Measurements from ENCODE around the gene KIRREL1. TPM values are rescaled to one million over a fixed set of nuclear protein-coding genes. Genes with fewer than 3 reads are reported as not detected.

KIRREL1 gene
- total RNA-seq, 4 donors from 2014 or later: 8.2 to 18.3 (median 12.6) TPM

DNA sequence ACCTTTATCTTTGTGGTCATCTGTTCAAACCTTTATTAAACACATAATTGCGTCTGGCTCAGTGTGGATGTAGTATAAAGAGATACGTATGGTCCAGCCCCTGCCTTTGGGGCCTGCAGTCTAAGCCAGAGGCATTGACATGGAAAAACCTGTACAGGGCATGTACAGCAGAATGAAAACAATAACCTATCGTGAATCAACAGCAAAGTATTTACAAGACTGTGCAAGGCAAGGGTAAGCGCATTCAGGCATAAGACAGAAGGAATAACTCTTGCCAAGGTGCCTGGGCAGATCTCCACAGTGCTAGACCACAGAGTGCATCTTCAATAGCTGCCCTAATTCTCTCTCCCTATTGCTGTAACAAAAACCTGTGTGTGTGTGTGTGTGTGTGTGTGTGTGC is 35.5 kb downstream of the KIRREL1 start:
- no peak for DNase-seq
- no peaks in the 10 kb centered on the region for H3K27me3 ChIP-seq
- no peaks in the 10 kb centered on the region for H3K9me3 ChIP-seq
- intact Hi-C loops (cut with DNase I; ENCODE audit: low total_unique reads) (no loop called here), in situ Hi-C loops (cut with MboI; ENCODE audit: low pct_ligation_motif_present in 1 of 4, low pct_unique_long_range_greater_than_20kb in 1 of 4, low sequenced_read_pairs in 3 of 4) (no loop called here)
- H3K27ac ChIP-seq: peak overlapping the region in 1 of 4 donors; percentile 41
- WGBS, 2 donors (ENCODE audit: low coverage in 1 of 2): 33% methylated on average over 4 of the region's 4 CpGs; no CpG with 5 or more reads in 1 of the 2 donors
- no peak overlapping the region for H3K4me3 ChIP-seq
- H3K4me1 ChIP-seq: peaks cover 0 to 25% (median 6%) of the 10 kb centered on the region in 4 donors
- H3K36me3 ChIP-seq: no peaks in the 10 kb centered on the region
- no peak for TF ChIP-seq POLR2A (IDR thresholded peaks at IDR 0.05)
- no peak for TF ChIP-seq CTCF (IDR thresholded peaks at IDR 0.05)
- no peak for TF ChIP-seq POLR2AphosphoS5 (IDR thresholded peaks at IDR 0.05)
- no peak for TF ChIP-seq EP300 (IDR thresholded peaks at IDR 0.05; ENCODE audit: low read depth)

DNA sequence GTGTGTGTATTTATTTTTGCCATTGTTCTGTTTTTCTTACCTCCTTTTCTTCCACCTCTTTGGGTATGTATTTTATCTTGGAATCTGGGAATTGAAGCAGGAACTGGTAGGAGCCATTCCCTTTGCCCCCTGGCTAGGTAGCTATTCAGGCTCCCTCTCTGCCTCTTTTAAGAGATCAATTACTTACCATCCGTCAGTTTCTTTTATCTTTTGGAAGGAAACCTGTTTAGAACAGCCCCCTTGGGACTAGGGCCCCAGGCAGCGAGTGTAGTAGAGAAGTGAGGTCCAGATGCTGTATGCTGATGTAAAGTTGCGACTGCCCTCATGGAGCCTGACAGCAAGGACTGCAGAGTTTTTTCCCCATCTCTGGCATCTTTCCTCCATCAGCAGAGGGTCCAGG is 41.6 kb downstream of the KIRREL1 start:
- Histone ChIP-seq H3K9me3 (no peaks in the 10 kb centered on the region), H3K4me1 (peaks cover 0 to 9% (median 4%) of the 10 kb centered on the region in 4 donors), H3K4me3 (no peak overlapping the region), H3K27me3 (no peaks in the 10 kb centered on the region), H3K36me3 (no peaks in the 10 kb centered on the region), H3K27ac (no peak overlapping the region)
- no peak for DNase-seq
- in situ Hi-C loops (cut with MboI; ENCODE audit: low pct_ligation_motif_present in 1 of 4, low pct_unique_long_range_greater_than_20kb in 1 of 4, low sequenced_read_pairs in 3 of 4): no loop called here
- intact Hi-C loops (cut with DNase I; ENCODE audit: low total_unique reads): loop anchor here (5.0 kb wide), 1 partner anchor 43 kb away; the partner anchor contains the start of gene KIRREL1
- 71 to 74% methylated on average over 1 to 3 of the region's 3 CpGs for WGBS, 2 donors (ENCODE audit: low coverage in 1 of 2)
- TF ChIP-seq POLR2AphosphoS5 (IDR thresholded peaks at IDR 0.05): no peak
- no peak for TF ChIP-seq POLR2A (IDR thresholded peaks at IDR 0.05)
- no peak for TF ChIP-seq EP300 (IDR thresholded peaks at IDR 0.05; ENCODE audit: low read depth)
- no peak for TF ChIP-seq CTCF (IDR thresholded peaks at IDR 0.05)

DNA sequence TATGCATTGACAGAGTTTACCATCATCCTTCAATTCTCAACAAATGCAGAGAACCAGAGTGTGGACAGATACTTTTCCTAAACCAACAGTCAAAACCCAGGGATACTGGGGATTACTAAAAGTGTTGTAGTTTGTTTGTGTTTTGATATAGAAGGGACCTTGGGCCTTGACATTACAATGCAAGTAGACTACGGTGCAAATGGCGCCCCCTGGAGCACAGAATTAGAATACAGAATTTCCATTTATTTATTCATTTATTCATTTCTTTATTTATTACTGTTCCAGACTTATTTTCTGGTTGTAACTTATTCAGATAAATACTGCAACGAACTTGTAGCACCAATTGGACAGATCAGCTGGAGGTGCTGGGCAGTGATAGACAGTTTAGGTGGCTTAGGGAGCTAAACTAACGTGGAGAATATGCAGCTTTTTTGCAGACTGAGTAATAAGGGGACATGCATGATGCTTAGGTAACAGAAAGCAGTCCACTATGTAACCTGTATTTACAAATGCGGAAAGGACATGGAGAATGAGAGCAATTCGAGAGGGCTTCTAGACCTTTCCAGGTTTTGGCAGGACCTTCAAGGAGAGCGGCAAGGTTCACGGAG is 42.6 kb downstream of the KIRREL1 start:
- intact Hi-C loops (cut with DNase I; ENCODE audit: low total_unique reads): loop anchor here (5.0 kb wide), 1 partner anchor 44 kb away; the partner anchor contains the start of gene KIRREL1

More for the DNA sequence above, 42.6 kb downstream of the KIRREL1 start:
- Histone ChIP-seq H3K27ac (no peak overlapping the region), H3K27me3 (no peaks in the 10 kb centered on the region), H3K4me1 (peaks cover 0 to 9% (median 4%) of the 10 kb centered on the region in 4 donors), H3K4me3 (no peak overlapping the region), H3K9me3 (no peaks in the 10 kb centered on the region), H3K36me3 (no peaks in the 10 kb centered on the region)
- no peak for TF ChIP-seq POLR2A (IDR thresholded peaks at IDR 0.05)
- TF ChIP-seq POLR2AphosphoS5 (IDR thresholded peaks at IDR 0.05): no peak
- no peak for TF ChIP-seq EP300 (IDR thresholded peaks at IDR 0.05; ENCODE audit: low read depth)
- TF ChIP-seq CTCF (IDR thresholded peaks at IDR 0.05): peak; percentile 74 to 82 (median 79)
- DNase-seq: peak; percentile 43
- in situ Hi-C loops (cut with MboI; ENCODE audit: low pct_ligation_motif_present in 1 of 4, low pct_unique_long_range_greater_than_20kb in 1 of 4, low sequenced_read_pairs in 3 of 4): no loop called here
- 50 to 54% methylated on average over 8 of the region's 8 CpGs for WGBS, 2 donors (ENCODE audit: low coverage in 1 of 2)

Data from transverse colon (tissue), 4 donors.